GM12878 (cell line): Measurements from ENCODE around the gene SCAND1. TPM values are rescaled to one million over a fixed set of nuclear protein-coding genes. Genes with fewer than 3 reads are reported as not detected.
"Not testable (repeated sequence)": the region's sequence is repeated elsewhere in the genome, so short reads cannot be mapped to it uniquely, and the experiment has no call there.

Experiments used
- ATAC-seq: fragments of 200-7000 bp; cut with Tn5 transposase; 3 replicates; pipeline ENCODE4 v1.9.1; 2020; ENCODE audit warnings: mild to moderate bottlenecking, moderate library complexity
- BruUV-seq: library from RNA; stranded (reverse); fragments of 400-500 nt; replicated peaks from 2 replicates; lab custom pipeline; 2021; lab: Mats Ljungman, UMichigan
- CTCF ChIA-PET: fragments of 300-600 bp; sonication (Branson Sonifier 250); formaldehyde crosslinking; extraction: SDS; loops from one replicate; lab custom pipeline; 2021; ENCODE audit warnings: inconsistent platforms; lab: Yijun Ruan, JAX
- POLR2A ChIA-PET: fragments of 350-600 bp; formaldehyde crosslinking; extraction: SDS; loops from one replicate; lab custom pipeline; 2021; ENCODE audit warnings: inconsistent platforms; lab: Charles Lee
- RAD21 ChIA-PET: fragments of 300-600 bp; sonication (Branson Sonifier 250); formaldehyde crosslinking; loops from one replicate; lab custom pipeline; 2023; ENCODE audit warnings: antibody characterized with exemption; ENCODE audit not compliant: unreplicated experiment; lab: Charles Lee
- SMC1A ChIA-PET: fragments of 300-600 bp; sonication (Branson Sonifier 250); formaldehyde crosslinking; loops from one replicate; lab custom pipeline; 2023; ENCODE audit not compliant: unreplicated experiment, uncharacterized antibody; lab: Charles Lee
- DNase-seq: peaks from one replicate; pipeline ENCODE4 v3.0.0-alpha.2; 2011; ENCODE audit warnings: low read depth, low spot score
- FAIRE-seq: peaks from 3 replicates; lab custom pipeline; 2011; peaks lifted over from hg19 to GRCh38; lab: Jason Lieb, UNC
- H2AFZ ChIP-seq: 2 replicates; pipeline ENCODE4 v1.6.0; 2011; ENCODE audit warnings: low read depth, low read length, control low read depth; ENCODE audit not compliant: control insufficient read depth
- H3K27ac ChIP-seq: 2 replicates; pipeline ENCODE4 v1.5.1; 2011; ENCODE audit warnings: control low read depth; ENCODE audit not compliant: control insufficient read depth, insufficient read depth
- H3K27me3 ChIP-seq, 2 experiments: replicated peaks in 1 of 2; 2 replicates each; pipeline versions ENCODE4 v1.6.0 to v1.6.1; 2011; ENCODE audit warnings: low read length in 1 of 2; ENCODE audit not compliant: control insufficient read depth in 2 of 2, insufficient read depth in 2 of 2
- H3K36me3 ChIP-seq, 2 experiments: 2 replicates each; pipeline ENCODE4 v1.5.1; 2011; ENCODE audit warnings: low read length in 1 of 2; ENCODE audit not compliant: control insufficient read depth in 2 of 2, insufficient read depth in 2 of 2
- H3K4me1 ChIP-seq: 2 replicates; pipeline ENCODE4 v1.6.1; 2011; ENCODE audit warnings: mild to moderate bottlenecking, low read length, moderate library complexity, mixed read lengths; ENCODE audit not compliant: control insufficient read depth, insufficient read depth
- H3K4me2 ChIP-seq: 2 replicates; pipeline ENCODE4 v1.6.0; 2011; ENCODE audit warnings: control low read depth; ENCODE audit not compliant: control insufficient read depth, insufficient read depth
- H3K4me3 ChIP-seq: fragments of 200-600 bp; sonication (generic); 2 replicates; pipeline ENCODE4 v1.5.1; 2016
- H3K79me2 ChIP-seq: 2 replicates; pipeline ENCODE4 v1.6.0; 2011; ENCODE audit warnings: low read length; ENCODE audit not compliant: control insufficient read depth, insufficient read depth
- H3K9ac ChIP-seq: 2 replicates; pipeline ENCODE4 v1.8.0; 2011; ENCODE audit warnings: low read length, control low read depth, mixed read lengths; ENCODE audit not compliant: control insufficient read depth, insufficient read depth
- H3K9me3 ChIP-seq: replicated peaks from 3 replicates; pipeline ENCODE4 v1.5.1; 2011; ENCODE audit warnings: mild to moderate bottlenecking, low read length; ENCODE audit not compliant: control insufficient read depth, insufficient read depth
- H4K20me1 ChIP-seq: 2 replicates; pipeline ENCODE4 v1.6.0; 2011; ENCODE audit not compliant: control insufficient read depth, insufficient read depth
- SREBF1 ChIP-seq: IDR thresholded peaks from 2 replicates; pipeline ENCODE4 v1.6.1; 2012; ENCODE audit warnings: mild to moderate bottlenecking, low read length
- ZBTB33 ChIP-seq: fragments of 450-650 bp; IDR thresholded peaks from 2 replicates; pipeline ENCODE4 v1.6.1; 2017; ENCODE audit warnings: mild to moderate bottlenecking
- WGBS: methylation state at CpG from one replicate; pipeline ENCODE4 v1.1.6; 2016; ENCODE audit warnings: low lambda C conversion rate; ENCODE audit not compliant: insufficient replicate concordance, insufficient coverage; ENCODE audit errors: missing lambda C conversion rate; 5-methylcytosine and 5-hydroxymethylcytosine counted together
- in situ Hi-C: fragments of 300-500 bp; cut with MboI; formaldehyde crosslinking; loops from 9 replicates; pipeline ENCODE4 v1.14.3; 2018; ENCODE audit warnings: mixed read lengths
- intact Hi-C: fragments of 100-400 bp; cut with micrococcal nuclease; formaldehyde crosslinking; loops from one replicate; pipeline ENCODE4 v1.14.2; 2022; ENCODE audit not compliant: unreplicated experiment
- polyA plus RNA-seq, 11 experiments: library from polyadenylated mRNA; depleted of rRNA in 4 of 11; unstranded in 6 of 11; stranded (reverse) in 5 of 11; fragments of >200 nt; fragmentation: Nextera tagmentation in 4 of 11; fragmentation: Illumina TruSeq in 1 of 11; extraction: Ambion mirVana in 4 of 11; extraction: Trizol in 1 of 11; gene quantifications; 1 replicate in 1 of 11; 2 replicates in 10 of 11; pipeline versions ENCODE4 v1.2.1 to v1.2.3, GENCODE V29; 2011 to 2016; ENCODE audit warnings: inconsistent platforms in 2 of 11, missing spikeins in 2 of 11, low read depth in 1 of 11
- total RNA-seq, 4 experiments: library from RNA; depleted of rRNA in 3 of 4; stranded (reverse); fragments of >200 nt in 3 of 4; fragmentation: Illumina TruSeq in 1 of 4; extraction: Trizol in 1 of 4; gene quantifications; 2 replicates each; pipeline versions ENCODE4 v1.2.1 to v1.2.3, GENCODE V29; 2013 to 2021

Gene SCAND1
- total and polyA plus RNA-seq, 10 of the 15 experiments (the other 5 are each of a cell fraction or from before 2014, with no cell fraction given), result 0.08 to 117 (median 25.9) TPM

- Histone ChIP-seq H3K4me2 (no peak overlapping the region), H3K27me3 (no peaks in the 10 kb centered on the region), H4K20me1 (no peaks in the 10 kb centered on the region), H3K79me2 (no peaks in the 10 kb centered on the region), H3K4me1 (no peaks in the 10 kb centered on the region), H3K36me3 (no peaks in the 10 kb centered on the region), H3K27ac (no peak overlapping the region), H3K9me3 (no peaks in the 10 kb centered on the region; the same call in 2 of the 3 replicates), H2AFZ (no peak overlapping the region), H3K4me3 (no peak overlapping the region), H3K9ac (no peak overlapping the region)
- in situ Hi-C loops (no loop called here), intact Hi-C loops (no loop called here)
- BruUV-seq, result no TSS peak
- no peak for ATAC-seq
- no peak for DNase-seq
- ChIA-PET RAD21 (no interaction called here), CTCF (interaction anchor here (1.7 to 3.3 kb wide), 2 partner anchors 9 to 135 kb away, joined by 12 to 24 read pairs; no protein-coding TSS in a partner anchor), SMC1A (interaction anchor here (0.8 to 1.0 kb wide), 2 partner anchors 10 to 64 kb away, joined by 3 to 4 read pairs; no protein-coding TSS in a partner anchor), POLR2A (no interaction called here)
- FAIRE-seq, result no peak
- no peak for TF ChIP-seq ZBTB33
- no peak for TF ChIP-seq SREBF1
These were observed 48.6 kb upstream of the SCAND1 start for GRCh38 chr20:36002855-36003254.

DNA sequence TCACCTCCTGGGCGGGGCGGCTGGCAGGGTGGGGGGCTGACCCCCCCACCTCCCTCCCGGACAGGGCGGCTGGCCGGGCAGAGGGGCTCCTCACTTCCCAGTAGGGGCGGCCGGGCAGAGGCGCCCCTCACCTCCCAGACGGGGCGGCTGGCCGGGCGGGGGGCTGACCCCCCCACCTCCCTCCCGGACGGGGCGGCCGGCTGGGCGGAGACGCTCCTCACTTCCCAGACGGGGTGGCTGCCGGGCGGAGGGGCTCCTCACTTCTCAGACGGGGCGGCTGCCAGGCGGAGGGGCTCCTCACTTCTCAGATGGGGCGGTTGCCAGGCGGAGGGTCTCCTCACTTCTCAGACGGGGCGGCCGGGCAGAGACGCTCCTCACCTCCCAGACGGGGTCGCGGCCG, 47.0 kb upstream of the SCAND1 start:
- H3K4me2 ChIP-seq, H3K4me3 ChIP-seq, H3K9ac ChIP-seq, H4K20me1 ChIP-seq, DNase-seq, H3K4me1 ChIP-seq, ATAC-seq, SMC1A ChIA-PET, BruUV-seq, RAD21 ChIA-PET, POLR2A ChIA-PET, H3K9me3 ChIP-seq, in situ Hi-C loops, H3K27ac ChIP-seq, intact Hi-C loops, H3K27me3 ChIP-seq, H3K36me3 ChIP-seq, H3K79me2 ChIP-seq, H2AFZ ChIP-seq, FAIRE-seq, CTCF ChIA-PET: not testable (repeated sequence)
- 84% methylated on average over 11 of the region's 34 CpGs for WGBS

- H3K79me2 ChIP-seq, H3K9me3 ChIP-seq, H3K9ac ChIP-seq, ATAC-seq, POLR2A ChIA-PET, BruUV-seq, H3K4me2 ChIP-seq, H2AFZ ChIP-seq, intact Hi-C loops, H3K4me3 ChIP-seq, FAIRE-seq, H4K20me1 ChIP-seq, H3K27me3 ChIP-seq, H3K36me3 ChIP-seq, DNase-seq, H3K27ac ChIP-seq, H3K4me1 ChIP-seq: not testable (repeated sequence)
- RAD21 ChIA-PET, result interaction anchor here (8.8 kb wide), 1 partner anchor 140 kb away, joined by 325 read pairs; no protein-coding TSS in a partner anchor
- 43% methylated on average over 8 of the region's 8 CpGs for WGBS
- CTCF ChIA-PET, result interaction anchor here (0.6 to 13.4 kb wide), 5 partner anchors 11 to 204 kb away, joined by 3 to 717 read pairs (median 4); no protein-coding TSS in a partner anchor
- in situ Hi-C loops, result loop anchor here (5.0 to 25.0 kb wide), 2 partner anchors 141 to 441 kb away; no protein-coding TSS in a partner anchor
- SMC1A ChIA-PET, result interaction anchor here (0.7 to 11.5 kb wide), 2 partner anchors 34 to 143 kb away, joined by 3 to 344 read pairs; no protein-coding TSS in a partner anchor
These were observed 42.2 kb upstream of the SCAND1 start for GRCh38 chr20:35996492-35996891.
